AG04450 (cell line): Measurements from ENCODE around the gene DESI2. TPM values are rescaled to one million over a fixed set of nuclear protein-coding genes. Genes with fewer than 3 reads are reported as not detected.
"Not testable (repeated sequence)": the region's sequence is repeated elsewhere in the genome, so short reads cannot be mapped to it uniquely, and the experiment has no call there.

ENCODE experiments used
- CTCF ChIA-PET: fragments of 300-600, 350-600 bp; formaldehyde crosslinking; extraction: SDS; loops from one replicate; lab custom pipeline; 2022; ENCODE audit warnings: antibody characterized with exemption, inconsistent platforms; lab: Charles Lee
- POLR2A ChIA-PET: fragments of 350-600 bp; formaldehyde crosslinking; extraction: SDS; loops from one replicate; lab custom pipeline; 2021; ENCODE audit warnings: antibody characterized with exemption, inconsistent platforms; lab: Yijun Ruan, JAX
- DNase-seq: peaks from one replicate; pipeline ENCODE4 v3.0.0-alpha.2; 2011; ENCODE audit warnings: low read depth, low spot score
- H3K27ac ChIP-seq: one replicate; pipeline ENCODE4 v1.5.1; 2012; ENCODE audit warnings: low read depth, low read length, control low read depth
- H3K27me3 ChIP-seq: one replicate; pipeline ENCODE4 v1.6.0; 2012; ENCODE audit warnings: low read length; ENCODE audit not compliant: control insufficient read depth, insufficient read depth
- H3K4me3 ChIP-seq: 2 replicates; pipeline ENCODE4 v1.5.1; 2011; ENCODE audit warnings: mild to moderate bottlenecking, low read depth, low read length, control low read depth
- H3K9me3 ChIP-seq: 2 replicates; pipeline ENCODE4 v1.5.1; 2012; ENCODE audit warnings: low read length; ENCODE audit not compliant: control insufficient read depth, insufficient read depth
- polyA plus RNA-seq: library from polyadenylated mRNA; depleted of rRNA; stranded (reverse); fragments of >200 nt; gene quantifications from 2 replicates; pipeline ENCODE4 v1.2.3, GENCODE V29; 2011
- TF ChIP-seq, protein P1 (sequence below): IDR thresholded peaks from 2 replicates; pipeline ENCODE4 v1.5.1; 2011; ENCODE audit warnings: low read depth, low read length, control low read depth, inconsistent platforms

DESI2 gene
- polyA plus RNA-seq, 1 experiment = 60.2 TPM

DNA sequence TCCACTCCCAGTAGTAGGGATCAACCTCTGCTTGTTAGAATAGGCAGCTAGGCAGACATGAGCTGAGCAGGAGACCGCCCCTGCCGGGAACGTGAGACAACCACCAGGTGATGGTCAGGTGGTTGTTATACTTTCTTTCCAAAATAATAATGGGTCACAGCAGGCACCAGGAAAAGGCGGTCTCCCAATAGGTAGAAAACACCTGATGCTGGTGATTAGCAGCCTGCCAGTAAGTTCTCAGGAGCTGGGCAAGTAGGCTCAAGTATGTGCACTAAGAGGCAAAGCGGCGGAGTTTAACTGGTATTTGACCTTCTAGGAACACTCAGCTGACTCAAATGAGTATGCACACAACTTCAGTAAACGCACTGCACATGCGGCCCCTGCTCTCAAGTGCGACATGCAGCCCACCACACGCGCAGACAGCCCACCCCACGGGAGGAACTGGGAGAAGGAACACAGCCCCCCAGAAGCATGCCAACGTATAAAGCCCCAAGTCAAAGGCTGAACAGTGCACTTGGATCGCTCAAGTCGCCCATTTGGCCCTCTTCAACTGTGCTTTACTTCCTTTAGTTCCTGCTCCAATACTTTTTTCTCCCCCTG lies 80.0 kb downstream of the DESI2 start:
- POLR2A ChIA-PET = no interaction called here
- H3K9me3 ChIP-seq = peaks cover 10% of the 10 kb centered on the region
- CTCF ChIA-PET = no interaction called here
- TF ChIP-seq, protein P1, sequence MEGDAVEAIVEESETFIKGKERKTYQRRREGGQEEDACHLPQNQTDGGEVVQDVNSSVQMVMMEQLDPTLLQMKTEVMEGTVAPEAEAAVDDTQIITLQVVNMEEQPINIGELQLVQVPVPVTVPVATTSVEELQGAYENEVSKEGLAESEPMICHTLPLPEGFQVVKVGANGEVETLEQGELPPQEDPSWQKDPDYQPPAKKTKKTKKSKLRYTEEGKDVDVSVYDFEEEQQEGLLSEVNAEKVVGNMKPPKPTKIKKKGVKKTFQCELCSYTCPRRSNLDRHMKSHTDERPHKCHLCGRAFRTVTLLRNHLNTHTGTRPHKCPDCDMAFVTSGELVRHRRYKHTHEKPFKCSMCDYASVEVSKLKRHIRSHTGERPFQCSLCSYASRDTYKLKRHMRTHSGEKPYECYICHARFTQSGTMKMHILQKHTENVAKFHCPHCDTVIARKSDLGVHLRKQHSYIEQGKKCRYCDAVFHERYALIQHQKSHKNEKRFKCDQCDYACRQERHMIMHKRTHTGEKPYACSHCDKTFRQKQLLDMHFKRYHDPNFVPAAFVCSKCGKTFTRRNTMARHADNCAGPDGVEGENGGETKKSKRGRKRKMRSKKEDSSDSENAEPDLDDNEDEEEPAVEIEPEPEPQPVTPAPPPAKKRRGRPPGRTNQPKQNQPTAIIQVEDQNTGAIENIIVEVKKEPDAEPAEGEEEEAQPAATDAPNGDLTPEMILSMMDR = no peak
- DNase-seq = no peak
- H3K27ac ChIP-seq = no peak overlapping the region
- H3K4me3 ChIP-seq = no peak overlapping the region
- H3K27me3 ChIP-seq = no peaks in the 10 kb centered on the region

DNA sequence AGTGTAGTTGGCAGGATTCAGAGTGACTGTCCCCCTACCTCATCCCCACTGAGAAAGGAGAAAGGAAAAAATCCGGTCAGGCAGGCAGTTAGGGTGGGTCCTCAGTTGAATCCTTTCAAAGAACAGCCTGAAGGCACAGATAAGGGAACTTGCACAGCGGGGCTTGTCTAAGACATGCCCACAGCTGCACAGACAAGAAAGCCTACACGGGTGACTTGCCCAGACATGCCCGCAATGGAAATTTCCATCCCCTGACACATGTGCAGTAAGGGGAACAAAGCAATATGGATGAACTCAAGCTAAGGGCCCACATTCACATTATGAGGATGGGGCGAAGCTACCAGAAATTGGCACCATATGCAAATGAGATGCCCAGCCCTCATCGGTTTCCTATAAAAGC lies 82.5 kb downstream of the DESI2 start:
- ChIA-PET CTCF (no interaction called here), POLR2A (no interaction called here)
- peaks cover 10% of the 10 kb centered on the region for H3K9me3 ChIP-seq
- TF ChIP-seq, protein P1 = no peak
- DNase-seq = no peak
- no peak overlapping the region for H3K4me3 ChIP-seq
- no peaks in the 10 kb centered on the region for H3K27me3 ChIP-seq
- no peak overlapping the region for H3K27ac ChIP-seq

DNA sequence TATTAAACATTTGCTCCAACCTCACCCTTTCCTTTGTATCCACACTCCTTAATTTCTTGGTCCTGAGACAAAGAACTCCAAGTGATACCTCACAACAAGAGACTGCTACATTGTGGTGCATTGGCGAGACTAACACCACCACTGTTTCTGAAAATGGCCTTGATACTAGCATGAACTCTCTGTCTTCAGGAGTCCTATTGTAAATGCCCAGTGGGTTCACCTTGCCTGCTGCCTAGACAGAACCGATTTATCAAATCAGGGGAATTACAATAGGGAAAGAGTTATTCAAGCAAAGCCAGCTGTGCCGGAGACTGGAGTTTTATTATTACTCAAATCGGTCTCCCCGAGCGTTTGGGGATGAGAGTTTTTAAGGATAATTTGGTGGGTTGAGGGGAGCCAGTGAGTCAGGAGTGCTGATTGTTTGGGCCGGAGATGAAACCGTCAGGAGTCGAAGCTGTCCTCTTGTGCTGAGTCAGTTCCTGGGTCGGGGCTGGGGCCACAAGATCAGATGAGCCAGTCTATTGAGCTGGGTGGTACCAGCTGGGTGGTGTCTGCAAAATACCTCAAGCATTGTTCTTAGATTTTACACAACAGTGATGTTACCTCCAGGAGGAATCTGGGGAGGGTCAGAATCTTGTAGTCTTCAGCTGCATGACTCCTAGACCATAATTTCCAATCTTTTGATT lies 83.1 kb downstream of the DESI2 start:
- H3K4me3 ChIP-seq = no peak overlapping the region
- no peak overlapping the region for H3K27ac ChIP-seq
- ChIA-PET CTCF (no interaction called here), POLR2A (no interaction called here)
- no peak for DNase-seq
- peaks cover 10% of the 10 kb centered on the region for H3K9me3 ChIP-seq
- H3K27me3 ChIP-seq = no peaks in the 10 kb centered on the region
- TF ChIP-seq, protein P1 = no peak

DNA sequence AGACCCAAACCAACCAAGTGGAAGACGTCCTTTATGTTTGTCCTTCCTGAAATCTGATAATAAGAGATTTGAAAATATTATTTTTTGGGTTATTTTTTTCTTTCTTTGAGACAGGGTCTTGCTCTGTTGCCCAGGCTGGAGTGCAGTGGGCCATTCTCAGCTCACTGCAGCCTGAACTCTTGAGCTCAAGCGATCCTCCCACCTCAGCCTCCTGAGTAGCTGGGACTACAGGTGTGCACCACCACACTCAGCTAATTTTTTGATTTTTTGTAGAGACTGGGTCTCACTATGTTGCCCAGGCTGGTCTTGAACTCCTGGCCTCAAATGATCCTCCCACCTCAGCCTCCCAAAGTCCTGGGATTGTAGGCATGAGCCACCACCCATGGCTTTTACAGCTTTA lies 86.2 kb downstream of the DESI2 start:
- H3K9me3 ChIP-seq = peaks cover 10% of the 10 kb centered on the region
- H3K4me3 ChIP-seq, POLR2A ChIA-PET, CTCF ChIA-PET, DNase-seq, H3K27me3 ChIP-seq, H3K27ac ChIP-seq: not testable (repeated sequence)

DNA sequence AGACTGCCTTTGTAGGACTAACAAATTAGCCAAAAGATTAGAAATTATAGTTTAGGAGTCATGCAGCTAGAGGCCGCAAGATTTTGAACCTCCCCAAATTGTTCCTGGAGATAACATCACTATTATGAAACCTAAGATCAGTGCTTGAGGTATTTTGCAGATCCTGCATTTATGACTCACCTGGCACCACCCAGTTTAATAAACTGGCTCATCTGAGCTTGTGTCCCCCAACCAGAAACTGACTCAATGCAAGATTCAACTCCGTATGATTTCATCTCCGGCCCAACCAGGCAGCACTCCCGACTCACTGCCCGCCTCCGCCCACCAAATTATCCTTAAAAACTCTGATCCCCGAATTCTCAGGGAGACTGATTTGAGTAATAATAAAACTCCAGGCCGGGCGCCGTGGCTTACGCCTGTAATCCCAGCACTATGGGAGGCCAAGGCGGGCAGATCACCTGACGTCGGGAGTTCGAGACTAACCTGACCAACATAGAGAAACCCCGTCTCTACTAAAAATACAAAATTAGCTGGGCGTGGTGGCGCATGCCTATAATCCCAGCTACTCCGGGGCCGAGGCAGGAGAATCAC lies 87.2 kb downstream of the DESI2 start:
- DNase-seq, H3K27me3 ChIP-seq, H3K4me3 ChIP-seq, H3K27ac ChIP-seq, CTCF ChIA-PET, POLR2A ChIA-PET, H3K9me3 ChIP-seq: not testable (repeated sequence)

DNA sequence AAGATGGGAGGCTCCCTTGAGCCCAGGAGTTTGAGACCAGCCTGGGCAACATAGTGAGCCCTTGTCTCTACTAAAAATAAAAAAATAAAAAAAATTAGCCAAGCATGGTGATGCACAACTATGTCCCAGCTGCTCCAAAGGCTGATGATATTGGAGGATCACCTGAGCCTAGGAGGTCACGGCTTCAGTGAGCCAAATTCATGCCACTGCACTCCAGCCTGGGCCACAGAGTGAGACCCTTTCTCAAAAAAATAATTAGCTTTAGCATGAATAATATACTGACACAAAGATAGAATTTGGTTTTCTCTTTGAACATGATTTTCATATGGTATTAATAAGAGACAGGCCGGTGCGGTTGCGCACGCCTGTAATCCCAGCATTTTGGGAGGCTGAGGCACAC lies 88.8 kb downstream of the DESI2 start:
- no peaks in the 10 kb centered on the region for H3K27me3 ChIP-seq
- TF ChIP-seq, protein P1 = no peak
- no peaks in the 10 kb centered on the region for H3K9me3 ChIP-seq
- no peak overlapping the region for H3K4me3 ChIP-seq
- ChIA-PET POLR2A (interaction anchor here (0.7 kb wide), 2 partner anchors 55 to 419 kb away, joined by 3 to 8 read pairs; no protein-coding TSS in a partner anchor), CTCF (no interaction called here)
- DNase-seq = no peak
- no peak overlapping the region for H3K27ac ChIP-seq
